CD4-positive, alpha-beta T cell treated with Interleukin-6 at 100 ng/mL for 8 hours (primary cell): ENCODE results near the gene CAPZA2.
"Not testable (repeated sequence)": the region's sequence is repeated elsewhere in the genome, so short reads cannot be mapped to it uniquely, and the experiment has no call there.

ENCODE experiments used
- DNase-seq: peaks from one replicate; pipeline ENCODE4 v3.0.0-alpha.2; 2020; ENCODE audit warnings: mixed read lengths, low spot score

CAPZA2 gene

DNA sequence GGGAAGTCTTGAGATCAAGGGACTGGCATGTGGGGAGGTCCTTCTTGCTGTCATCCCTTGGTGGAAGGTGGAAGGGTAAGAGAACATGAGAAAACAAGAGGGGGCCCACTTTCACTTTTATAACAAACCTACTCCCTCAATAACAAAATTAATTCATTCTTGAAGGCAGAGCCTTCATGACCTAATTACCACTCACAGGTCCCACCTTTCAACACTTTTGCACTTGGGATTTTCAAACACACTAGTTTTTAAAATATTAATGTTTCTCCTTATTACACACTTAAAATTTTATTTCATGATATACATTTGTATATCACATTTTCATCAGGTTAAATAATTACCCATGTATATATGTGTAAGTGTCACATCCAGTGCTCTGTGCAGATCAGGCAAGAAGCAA is 93.0 kb downstream of the CAPZA2 start:
- no peak for DNase-seq

- DNase-seq, result no peak
Observed at GRCh38 chr7:116955801-116956476, 93.6 kb downstream of the CAPZA2 start.

DNA sequence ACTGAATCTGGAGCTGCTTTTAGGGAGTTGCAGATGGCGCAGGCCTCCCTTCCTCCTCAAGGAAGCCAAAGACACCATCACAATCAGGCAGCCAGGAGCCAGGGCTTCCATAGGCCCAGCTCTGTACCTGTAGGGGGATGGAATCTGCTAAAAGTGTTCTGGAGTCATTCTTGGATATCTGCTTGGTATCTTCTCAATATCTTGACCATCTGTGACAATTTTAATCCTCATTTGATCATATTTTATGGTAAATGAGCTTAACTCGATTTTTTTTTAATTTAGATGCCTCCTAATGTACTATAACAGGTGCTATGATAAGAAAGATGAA is 94.1 kb downstream of the CAPZA2 start:
- DNase-seq, result no peak

DNA sequence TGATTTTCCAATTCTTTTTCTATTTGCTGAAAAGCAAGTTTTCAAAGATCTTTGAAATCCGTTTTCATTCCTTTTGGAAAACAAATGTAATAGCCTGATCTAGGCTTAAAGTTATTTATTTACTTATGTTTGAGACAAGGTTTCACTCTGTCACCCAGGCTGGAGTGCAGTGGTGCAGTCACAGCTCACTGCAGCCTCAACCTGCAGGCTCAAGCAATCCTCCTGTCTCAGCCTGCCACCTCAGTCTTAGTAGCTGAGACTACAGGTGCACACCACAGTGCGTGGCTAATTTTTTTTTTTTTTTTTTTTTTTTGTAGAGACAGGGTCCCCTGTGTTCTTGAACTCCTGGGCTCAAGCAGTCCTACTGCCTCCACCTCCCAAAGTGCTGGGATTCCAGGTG is 95.5 kb downstream of the CAPZA2 start:
- DNase-seq, result no peak

DNA sequence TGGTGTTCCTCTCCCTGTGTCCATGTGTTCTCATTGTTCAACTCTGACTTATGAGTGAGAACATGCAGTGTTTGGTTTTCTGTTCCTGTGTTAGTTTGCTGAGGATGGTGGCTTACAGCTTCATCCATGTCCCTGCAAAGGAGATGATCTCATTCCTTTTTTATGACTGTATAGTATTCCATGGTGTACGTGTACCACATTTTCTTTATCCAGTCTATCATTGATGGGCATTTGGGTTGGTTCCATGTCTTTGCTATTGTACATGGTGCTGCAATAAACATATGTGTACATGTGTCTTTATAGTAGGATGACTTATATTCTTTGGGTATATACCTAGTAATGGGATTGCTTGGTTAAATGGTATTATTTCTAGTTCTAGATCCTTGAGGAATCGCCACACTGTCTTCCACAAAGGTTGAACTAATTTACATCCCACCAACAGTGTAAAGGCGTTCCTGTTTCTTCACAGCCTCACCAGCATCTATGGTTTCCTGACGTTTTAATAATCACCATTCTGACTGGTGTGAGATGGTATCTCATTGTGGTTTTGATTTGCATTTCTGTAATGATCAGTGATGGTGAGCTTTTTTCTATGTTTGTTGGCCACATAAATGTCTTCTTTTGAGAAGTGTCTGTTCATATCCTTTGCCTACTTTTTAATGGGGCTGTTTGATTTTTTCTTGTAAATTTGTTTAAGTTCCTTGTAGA is 99.7 kb downstream of the CAPZA2 start:
- not testable (repeated sequence) for DNase-seq

- DNase-seq, result no peak
Observed at GRCh38 chr7:116963234-116963633, 100.8 kb downstream of the CAPZA2 start.

- DNase-seq, result no peak
Observed at GRCh38 chr7:116966601-116967000, 104.2 kb downstream of the CAPZA2 start.

- no peak for DNase-seq
Observed at GRCh38 chr7:116967254-116967922, 105.0 kb downstream of the CAPZA2 start.

DNA sequence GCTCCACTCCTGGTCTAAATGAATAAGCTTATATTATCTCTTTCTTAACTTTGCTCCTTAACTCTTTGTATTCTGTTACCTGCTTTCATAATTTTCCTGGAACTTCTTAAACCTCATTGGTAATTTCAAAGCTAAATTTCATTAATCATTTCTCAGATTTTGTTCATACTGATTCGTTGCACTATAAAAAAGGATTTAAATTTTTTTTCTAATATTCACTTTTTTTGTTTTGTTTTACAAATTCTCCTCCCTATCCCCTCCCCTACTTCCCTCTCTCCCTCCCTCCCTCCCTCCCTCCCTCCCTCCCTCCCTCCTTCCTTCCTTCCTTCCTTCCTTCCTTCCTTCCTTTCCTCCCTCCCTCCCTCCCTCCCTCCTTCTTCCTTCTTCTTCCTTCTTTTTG is 105.6 kb downstream of the CAPZA2 start:
- DNase-seq, result no peak

DNA sequence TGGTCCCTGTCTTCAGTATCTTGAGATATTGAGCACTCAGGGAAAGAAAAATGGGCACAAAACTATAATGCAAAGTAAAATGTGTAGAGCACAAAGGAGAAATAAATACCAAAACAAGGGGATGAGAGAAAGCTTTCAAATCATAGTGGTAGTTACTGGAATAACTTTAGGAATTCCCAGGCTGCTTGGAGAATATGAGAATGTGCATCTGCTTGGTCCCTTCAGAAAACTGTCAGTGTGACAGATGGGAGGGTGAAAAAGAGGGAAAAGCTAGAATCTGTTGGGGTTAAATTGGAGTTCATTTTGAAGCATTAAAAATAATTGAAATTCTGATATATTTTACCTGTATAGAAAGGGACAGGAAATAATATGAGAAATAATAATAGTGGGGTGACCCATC is 106.2 kb downstream of the CAPZA2 start:
- no peak for DNase-seq

DNA sequence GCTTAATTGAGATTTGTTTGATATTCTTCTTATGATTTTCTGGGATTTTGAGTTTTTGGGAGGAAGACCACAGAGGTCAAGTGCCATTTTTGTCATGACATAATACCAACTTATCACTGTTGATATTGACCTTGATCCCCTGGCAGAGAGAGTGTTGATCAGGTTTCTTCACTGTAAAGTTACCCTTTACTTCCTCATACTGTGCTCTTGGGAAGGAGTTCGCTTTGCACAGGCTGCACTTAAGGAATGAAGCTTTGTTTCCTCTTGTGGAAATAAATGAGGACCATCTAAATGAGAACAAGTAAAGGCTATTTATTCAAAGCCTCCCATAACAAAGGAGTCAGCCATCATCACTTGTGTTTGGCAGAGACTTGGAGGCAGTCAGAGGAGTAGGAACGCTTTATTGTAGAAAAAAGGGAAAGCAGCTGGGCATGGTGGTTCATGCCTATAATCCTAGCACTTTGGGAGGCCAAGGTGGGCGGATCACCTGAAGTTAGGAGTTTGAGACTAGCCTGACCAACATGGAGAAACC is 107.0 kb downstream of the CAPZA2 start:
- no peak for DNase-seq

GRCh38 chr7:116970238-116970910 is 108.0 kb downstream of the CAPZA2 start:
- no peak for DNase-seq

- not testable (repeated sequence) for DNase-seq
Observed at GRCh38 chr7:116971153-116971552, 108.8 kb downstream of the CAPZA2 start.
